GM18951 (cell line): ENCODE data around the gene PLCB3.

Source experiments
- POLR2A ChIP-seq: IDR thresholded peaks from 4 replicates; pipeline ENCODE4 v1.6.1; 2011; ENCODE audit warnings: mild to moderate bottlenecking; ENCODE audit not compliant: insufficient read length, insufficient read depth; ENCODE audit errors: extremely low read depth
- in situ Hi-C: fragments of 300-500 bp; cut with MboI; formaldehyde crosslinking; loops from one replicate; pipeline ENCODE4 v1.12.0; 2022; ENCODE audit warnings: low sequenced_read_pairs, mixed read lengths, inconsistent platforms; ENCODE audit not compliant: unreplicated experiment

Gene PLCB3

DNA sequence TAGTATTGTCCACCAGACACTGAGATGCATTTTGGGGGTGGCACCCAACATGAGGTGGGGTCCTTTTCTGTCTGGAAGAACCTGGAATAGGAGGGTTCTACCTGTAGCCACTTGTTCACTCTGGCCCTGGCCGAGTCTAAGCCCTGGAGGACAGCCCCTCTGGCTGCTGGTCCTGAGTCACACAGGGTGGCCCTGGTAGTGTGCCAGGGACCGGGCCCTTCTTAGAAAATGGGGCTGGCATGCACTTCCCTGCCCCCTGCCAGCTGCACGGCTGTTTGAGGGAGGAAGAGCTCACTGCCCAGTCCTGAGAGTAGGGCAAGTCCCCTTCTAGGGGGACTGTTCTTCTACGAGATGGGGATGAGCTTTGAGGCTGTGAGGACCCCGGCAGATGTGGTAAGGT lies 2.2 kb downstream of the PLCB3 start:
- TF ChIP-seq POLR2A = no peak
- in situ Hi-C loops = no loop called here

DNA sequence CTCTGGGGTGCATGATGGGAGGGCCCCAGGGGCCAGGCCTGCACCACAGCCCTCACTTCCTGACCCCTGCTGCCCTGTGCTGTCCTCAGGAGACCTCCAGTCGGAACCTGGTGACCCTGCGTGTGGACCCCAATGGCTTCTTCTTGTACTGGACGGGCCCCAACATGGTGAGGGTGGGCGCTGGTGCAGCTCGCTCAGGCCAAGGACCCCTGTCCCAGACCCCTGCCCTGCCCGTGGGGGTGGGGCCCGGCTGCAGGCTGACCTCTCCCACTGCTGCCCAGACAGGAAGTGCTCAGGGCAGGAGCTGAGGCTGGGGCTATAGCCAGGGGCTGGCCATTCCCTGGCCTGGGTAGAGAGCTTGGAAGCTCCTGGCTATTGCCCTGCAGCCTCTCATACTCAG lies 3.0 kb downstream of the PLCB3 start:
- in situ Hi-C loops = no loop called here
- no peak for TF ChIP-seq POLR2A

- in situ Hi-C loops = no loop called here
- TF ChIP-seq POLR2A = no peak
Observed at GRCh38 chr11:64255135-64256128, 4.1 kb downstream of the PLCB3 start.

DNA sequence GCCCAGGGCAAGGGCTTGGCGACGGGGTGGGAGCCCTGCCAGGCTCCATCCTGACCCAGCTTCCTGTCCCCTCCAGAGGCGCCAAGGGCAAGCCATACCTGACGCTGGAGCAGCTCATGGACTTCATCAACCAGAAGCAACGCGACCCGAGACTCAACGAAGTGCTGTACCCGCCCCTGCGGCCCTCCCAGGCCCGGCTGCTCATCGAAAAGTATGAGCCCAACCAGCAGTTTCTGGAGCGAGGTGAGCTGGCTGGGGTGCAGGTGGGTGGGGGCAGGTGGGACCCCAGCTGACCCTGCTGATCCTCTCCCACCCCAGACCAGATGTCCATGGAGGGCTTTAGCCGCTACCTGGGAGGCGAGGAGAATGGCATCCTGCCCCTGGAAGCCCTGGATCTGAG lies 5.0 kb downstream of the PLCB3 start:
- no peak for TF ChIP-seq POLR2A
- in situ Hi-C loops = no loop called here

DNA sequence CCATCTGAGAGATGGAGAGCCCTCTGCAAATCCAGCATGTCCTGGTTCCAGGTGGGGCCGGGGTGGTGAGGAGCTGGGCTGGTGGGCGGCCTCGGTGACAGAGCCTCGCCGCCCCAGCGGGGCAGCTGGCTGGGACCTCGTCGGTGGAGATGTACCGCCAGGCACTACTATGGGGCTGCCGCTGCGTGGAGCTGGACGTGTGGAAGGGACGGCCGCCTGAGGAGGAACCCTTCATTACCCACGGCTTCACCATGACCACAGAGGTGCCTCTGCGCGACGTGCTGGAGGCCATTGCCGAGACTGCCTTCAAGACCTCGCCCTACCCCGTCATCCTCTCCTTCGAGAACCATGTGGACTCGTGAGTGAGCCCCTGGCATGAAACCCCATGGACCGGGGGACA lies 7.0 kb downstream of the PLCB3 start:
- TF ChIP-seq POLR2A = no peak
- in situ Hi-C loops = no loop called here

- TF ChIP-seq POLR2A = no peak
- in situ Hi-C loops = no loop called here
Observed at GRCh38 chr11:64258946-64259532, 7.7 kb downstream of the PLCB3 start.

- TF ChIP-seq POLR2A = no peak
- in situ Hi-C loops = no loop called here
Observed at GRCh38 chr11:64259533-64260067, 8.3 kb downstream of the PLCB3 start.

GRCh38 chr11:64260147-64260708 lies 8.9 kb downstream of the PLCB3 start:
- in situ Hi-C loops = no loop called here
- no peak for TF ChIP-seq POLR2A

GRCh38 chr11:64261556-64262080 lies 10.3 kb downstream of the PLCB3 start:
- no peak for TF ChIP-seq POLR2A
- in situ Hi-C loops = no loop called here

DNA sequence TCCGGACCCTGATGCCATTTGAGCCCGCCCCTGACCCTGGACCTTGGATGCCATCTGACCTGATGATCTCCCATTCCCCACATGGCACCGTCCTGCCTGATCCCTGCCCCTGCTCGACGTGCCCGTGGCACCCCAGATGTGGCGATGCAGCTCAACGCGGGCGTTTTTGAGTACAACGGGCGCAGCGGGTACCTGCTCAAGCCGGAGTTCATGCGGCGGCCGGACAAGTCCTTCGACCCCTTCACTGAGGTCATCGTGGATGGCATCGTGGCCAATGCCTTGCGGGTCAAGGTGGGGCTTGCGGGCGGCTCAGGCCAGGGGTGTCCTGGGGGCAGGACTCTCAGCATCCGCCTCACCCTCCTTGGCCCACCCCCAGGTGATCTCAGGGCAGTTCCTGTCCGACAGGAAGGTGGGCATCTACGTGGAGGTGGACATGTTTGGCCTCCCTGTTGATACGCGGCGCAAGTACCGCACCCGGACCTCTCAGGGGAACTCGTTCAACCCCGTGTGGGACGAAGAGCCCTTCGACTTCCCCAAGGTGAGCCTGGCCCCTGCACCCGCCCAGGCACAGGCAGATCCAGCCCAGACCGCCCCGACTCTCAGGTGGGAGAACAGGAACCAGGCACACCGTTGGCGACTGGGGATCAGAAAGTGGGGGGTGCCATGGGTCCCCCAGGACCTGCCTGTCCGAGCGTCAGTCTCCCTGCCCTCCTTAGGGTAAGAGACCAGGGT lies 11.1 kb downstream of the PLCB3 start:
- in situ Hi-C loops = no loop called here
- no peak for TF ChIP-seq POLR2A

- TF ChIP-seq POLR2A = no peak
- in situ Hi-C loops = no loop called here
Observed at GRCh38 chr11:64263021-64263946, 12.0 kb downstream of the PLCB3 start.

GRCh38 chr11:64263947-64264317 lies 12.6 kb downstream of the PLCB3 start:
- TF ChIP-seq POLR2A = no peak

More at GRCh38 chr11:64263947-64264317, 12.6 kb downstream of the PLCB3 start:
- in situ Hi-C loops = no loop called here
